WERI-Rb-1 (cell line): ENCODE data around the gene PRKAR1A.

ENCODE experiments used
- DNase-seq: peaks from one replicate; pipeline ENCODE4 v3.0.0-alpha.2; 2020
- H3K27ac ChIP-seq: fragments of 250-450 bp; sonication (Bioruptor Pico); 2 replicates; pipeline ENCODE4 v1.5.1; 2020; ENCODE audit warnings: mild to moderate bottlenecking, moderate library complexity
- H3K27me3 ChIP-seq: fragments of 250-450 bp; sonication (Bioruptor Pico); 2 replicates; pipeline ENCODE4 v1.5.1; 2021; ENCODE audit warnings: mild to moderate bottlenecking, low read depth, moderate library complexity; ENCODE audit not compliant: insufficient read depth, severe bottlenecking
- H3K36me3 ChIP-seq: fragments of 250-450 bp; sonication (Bioruptor Pico); 2 replicates; pipeline ENCODE4 v1.5.1; 2020; ENCODE audit warnings: mild to moderate bottlenecking, moderate library complexity
- H3K4me3 ChIP-seq: 2 replicates; pipeline ENCODE4 v1.5.1; 2011; ENCODE audit warnings: low read depth, mild to moderate bottlenecking, control low read depth, low read length
- H3K9me3 ChIP-seq: fragments of 250-450 bp; sonication (Bioruptor Pico); 2 replicates; pipeline ENCODE4 v1.5.1; 2021; ENCODE audit warnings: mild to moderate bottlenecking, moderate library complexity; ENCODE audit not compliant: severe bottlenecking
- CTCF ChIP-seq: IDR thresholded peaks from 2 replicates; pipeline ENCODE4 v1.5.1; 2011; ENCODE audit warnings: low read depth, mild to moderate bottlenecking, control low read depth, inconsistent platforms, low read length

The PRKAR1A gene

DNA sequence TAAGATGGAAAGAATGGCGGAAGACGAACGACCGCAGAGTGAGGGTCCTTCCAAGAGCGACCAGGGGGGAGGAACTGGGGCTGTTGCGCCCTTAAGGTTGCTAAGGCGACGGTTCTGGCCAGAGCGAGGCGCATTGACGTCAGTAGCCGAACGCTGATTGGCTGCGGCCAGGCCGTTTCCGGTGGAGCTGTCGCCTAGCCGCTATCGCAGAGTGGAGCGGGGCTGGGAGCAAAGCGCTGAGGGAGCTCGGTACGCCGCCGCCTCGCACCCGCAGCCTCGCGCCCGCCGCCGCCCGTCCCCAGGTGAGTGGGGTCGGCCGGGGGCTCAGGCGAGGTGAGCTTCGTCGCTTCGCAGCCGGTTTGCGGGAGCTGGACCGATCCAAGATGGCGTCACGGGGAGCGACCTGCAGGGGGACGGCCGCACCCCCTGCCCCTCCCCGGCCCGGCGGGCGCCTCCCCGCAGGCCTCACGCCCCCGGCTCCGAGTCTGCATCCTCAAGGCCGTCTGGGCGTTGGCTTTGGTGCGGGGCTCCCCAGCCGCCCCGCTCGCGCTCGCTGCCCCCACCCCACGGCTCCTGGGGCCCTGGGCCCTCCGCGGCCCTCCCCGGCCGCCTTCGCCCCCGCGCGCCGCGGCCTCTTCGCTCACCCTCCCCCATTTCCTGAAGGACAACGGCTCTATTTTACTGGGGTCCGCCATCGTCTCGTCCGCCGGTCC lies at the start of gene PRKAR1A:
PRKAR1A (plus strand) TSS at position 184 of the 713 bp plus-strand sequence. CDS start 2,970 bp downstream, outside the sequence.
- DNase-seq: peak; percentile 96
- H3K27ac ChIP-seq: peak within 1 kb of the TSS; percentile 94
- 0 out of 2 replicates have a peak, but pooled peaks have one; percentile 17 for TF ChIP-seq CTCF
- peak within 1 kb of the TSS; percentile 93 for H3K4me3 ChIP-seq
- H3K36me3 ChIP-seq: peaks cover 27% of the 10 kb centered on the region
- H3K9me3 ChIP-seq: no peaks in the 10 kb centered on the region
- H3K27me3 ChIP-seq: no peaks in the 10 kb centered on the region

GRCh38 chr17:68463211-68464019 lies 48.8 kb upstream of the PRKAR1A start:
- DNase-seq: no peak
- H3K9me3 ChIP-seq: no peaks in the 10 kb centered on the region
- TF ChIP-seq CTCF: no peak
- no peaks in the 10 kb centered on the region for H3K36me3 ChIP-seq
- no peaks in the 10 kb centered on the region for H3K27me3 ChIP-seq
- no peak overlapping the region for H3K27ac ChIP-seq
- no peak overlapping the region for H3K4me3 ChIP-seq

DNA sequence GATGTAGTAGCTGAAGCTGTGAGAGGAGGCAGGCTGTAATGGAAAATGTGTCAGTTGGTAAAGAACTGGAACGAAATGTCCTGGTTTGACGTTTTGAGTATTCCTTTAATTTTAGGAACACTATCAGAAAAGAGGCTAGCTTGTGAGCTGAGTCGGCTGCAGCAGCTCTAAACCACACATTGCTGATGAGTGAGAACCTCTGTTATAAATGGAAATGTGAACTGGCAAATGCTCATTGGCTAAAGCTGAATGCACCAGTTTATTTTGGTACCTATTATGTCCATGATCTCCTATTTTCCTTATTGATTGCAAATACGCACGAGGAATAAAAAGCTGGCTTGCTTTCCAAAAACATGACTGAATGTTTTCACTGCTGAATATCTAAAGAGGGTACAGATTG lies 43.9 kb upstream of the PRKAR1A start:
- H3K27me3 ChIP-seq: no peaks in the 10 kb centered on the region
- no peaks in the 10 kb centered on the region for H3K36me3 ChIP-seq
- no peak overlapping the region for H3K4me3 ChIP-seq
- TF ChIP-seq CTCF: no peak
- H3K27ac ChIP-seq: no peak overlapping the region
- H3K9me3 ChIP-seq: no peaks in the 10 kb centered on the region
- no peak for DNase-seq

GRCh38 chr17:68468788-68469187 lies 43.4 kb upstream of the PRKAR1A start:
- H3K36me3 ChIP-seq: no peaks in the 10 kb centered on the region
- no peak overlapping the region for H3K27ac ChIP-seq
- no peaks in the 10 kb centered on the region for H3K9me3 ChIP-seq
- TF ChIP-seq CTCF: no peak
- peak; percentile 35 for DNase-seq
- no peaks in the 10 kb centered on the region for H3K27me3 ChIP-seq
- H3K4me3 ChIP-seq: no peak overlapping the region

- no peaks in the 10 kb centered on the region for H3K27me3 ChIP-seq
- no peak for DNase-seq
- no peak for TF ChIP-seq CTCF
- H3K27ac ChIP-seq: no peak overlapping the region
- no peaks in the 10 kb centered on the region for H3K9me3 ChIP-seq
- H3K4me3 ChIP-seq: no peak overlapping the region
- H3K36me3 ChIP-seq: no peaks in the 10 kb centered on the region
Observed at GRCh38 chr17:68470961-68471360, 41.3 kb upstream of the PRKAR1A start.
